ENCODE results near the gene NR3C2.
"Not testable (repeated sequence)": the region's sequence is repeated elsewhere in the genome, so short reads cannot be mapped to it uniquely, and the experiment has no call there.

Gene NR3C2

GRCh38 chr4:148211533-148211932, 230.7 kb downstream of the NR3C2 start:
- no peak for DNase-seq

GRCh38 chr4:148210661-148211060, 231.6 kb downstream of the NR3C2 start:
- DNase-seq: no peak

- DNase-seq: no peak
Measured at GRCh38 chr4:148207068-148207467, 235.1 kb downstream of the NR3C2 start.

GRCh38 chr4:148205476-148205875, 236.7 kb downstream of the NR3C2 start:
- DNase-seq: no peak

GRCh38 chr4:148204892-148205291, 237.3 kb downstream of the NR3C2 start:
- no peak for DNase-seq

GRCh38 chr4:148204171-148204570, 238.0 kb downstream of the NR3C2 start:
- DNase-seq: no peak

- DNase-seq: no peak
Measured at GRCh38 chr4:148203056-148203898, 238.9 kb downstream of the NR3C2 start.

- DNase-seq: no peak
Measured at GRCh38 chr4:148200960-148201359, 241.3 kb downstream of the NR3C2 start.

GRCh38 chr4:148196164-148196563, 246.1 kb downstream of the NR3C2 start:
- no peak for DNase-seq

- DNase-seq: no peak
Measured at GRCh38 chr4:148192526-148192925, 249.7 kb downstream of the NR3C2 start.

- not testable (repeated sequence) for DNase-seq
Measured at GRCh38 chr4:148187454-148188222, 254.6 kb downstream of the NR3C2 start.

- no peak for DNase-seq
Measured at GRCh38 chr4:148184922-148185321, 257.3 kb downstream of the NR3C2 start.

- DNase-seq: no peak
Measured at GRCh38 chr4:148182230-148182911, 259.8 kb downstream of the NR3C2 start.

- DNase-seq: no peak
Measured at GRCh38 chr4:148173397-148174017, 268.7 kb downstream of the NR3C2 start.

- no peak for DNase-seq
Measured at GRCh38 chr4:148171596-148171995, 270.6 kb downstream of the NR3C2 start.

- no peak for DNase-seq
Measured at GRCh38 chr4:148170408-148171365, 271.5 kb downstream of the NR3C2 start.

GRCh38 chr4:148166132-148166591, 276.1 kb downstream of the NR3C2 start:
- DNase-seq: no peak

- no peak for DNase-seq
Measured at GRCh38 chr4:148164557-148164956, 277.7 kb downstream of the NR3C2 start.

- DNase-seq: no peak
Measured at GRCh38 chr4:148162991-148163390, 279.2 kb downstream of the NR3C2 start.

GRCh38 chr4:148162519-148162918, 279.7 kb downstream of the NR3C2 start:
- no peak for DNase-seq

- DNase-seq: no peak
Measured at GRCh38 chr4:148161601-148162000, 280.6 kb downstream of the NR3C2 start.

- DNase-seq: no peak
Measured at GRCh38 chr4:148159793-148160192, 282.4 kb downstream of the NR3C2 start.

Data from activated CD4-positive, alpha-beta T cell treated with anti-CD3 and anti-CD28 coated beads for 48 hours (primary cell).